Measurements from ENCODE around the gene HOXA3. TPM values are rescaled to one million over a fixed set of nuclear protein-coding genes. Genes with fewer than 3 reads are reported as not detected.

Gene HOXA3
- total RNA-seq, 1 donor from 2014 or later, result 77.4 TPM

- no peaks in the 10 kb centered on the region for H3K36me3 Mint-ChIP-seq (ENCODE audit: insufficient read depth)
- no peak for DNase-seq (ENCODE audit: low spot score, unreplicated experiment)
- H3K4me3 Mint-ChIP-seq (ENCODE audit: low read depth), result no peak overlapping the region
- peaks cover 96% of the 10 kb centered on the region for H3K27me3 Mint-ChIP-seq
- TF ChIP-seq CTCF (IDR thresholded peaks at IDR 0.05; ENCODE audit: unreplicated experiment), result no peak
- no peak overlapping the region for H3K27ac Mint-ChIP-seq
- H3K9me3 Mint-ChIP-seq (ENCODE audit: low read depth), result no peaks in the 10 kb centered on the region
- H3K4me1 Mint-ChIP-seq (ENCODE audit: low read depth), result peaks cover 5% of the 10 kb centered on the region
These were observed 39.6 kb upstream of the HOXA3 start for GRCh38 chr7:27191833-27192545.

GRCh38 chr7:27191161-27191731 lies 38.9 kb upstream of the HOXA3 start:
- Mint-ChIP-seq H3K4me3 (ENCODE audit: low read depth) (no peak overlapping the region), H3K4me1 (ENCODE audit: low read depth) (peaks cover 5% of the 10 kb centered on the region), H3K9me3 (ENCODE audit: low read depth) (no peaks in the 10 kb centered on the region), H3K36me3 (ENCODE audit: insufficient read depth) (no peaks in the 10 kb centered on the region), H3K27ac (no peak overlapping the region), H3K27me3 (peaks cover 96% of the 10 kb centered on the region)
- no peak for TF ChIP-seq CTCF (IDR thresholded peaks at IDR 0.05; ENCODE audit: unreplicated experiment)
- no peak for DNase-seq (ENCODE audit: low spot score, unreplicated experiment)

GRCh38 chr7:27189997-27190748 lies 37.8 kb upstream of the HOXA3 start:
- H3K36me3 Mint-ChIP-seq (ENCODE audit: insufficient read depth), result no peaks in the 10 kb centered on the region
- TF ChIP-seq CTCF (IDR thresholded peaks at IDR 0.05; ENCODE audit: unreplicated experiment), result no peak
- peaks cover 6% of the 10 kb centered on the region for H3K4me1 Mint-ChIP-seq (ENCODE audit: low read depth)
- peaks cover 97% of the 10 kb centered on the region for H3K27me3 Mint-ChIP-seq
- H3K27ac Mint-ChIP-seq, result no peak overlapping the region
- H3K9me3 Mint-ChIP-seq (ENCODE audit: low read depth), result no peaks in the 10 kb centered on the region
- H3K4me3 Mint-ChIP-seq (ENCODE audit: low read depth), result no peak overlapping the region
- DNase-seq (ENCODE audit: low spot score, unreplicated experiment), result no peak

GRCh38 chr7:27189295-27189996 lies 37.1 kb upstream of the HOXA3 start:
- peaks cover 6% of the 10 kb centered on the region for H3K4me1 Mint-ChIP-seq (ENCODE audit: low read depth)
- no peak overlapping the region for H3K4me3 Mint-ChIP-seq (ENCODE audit: low read depth)
- no peak overlapping the region for H3K27ac Mint-ChIP-seq
- peaks cover 97% of the 10 kb centered on the region for H3K27me3 Mint-ChIP-seq
- no peak for DNase-seq (ENCODE audit: low spot score, unreplicated experiment)
- H3K9me3 Mint-ChIP-seq (ENCODE audit: low read depth), result no peaks in the 10 kb centered on the region
- no peak for TF ChIP-seq CTCF (IDR thresholded peaks at IDR 0.05; ENCODE audit: unreplicated experiment)
- no peaks in the 10 kb centered on the region for H3K36me3 Mint-ChIP-seq (ENCODE audit: insufficient read depth)
